ENCODE measurements around the gene IPO11.

DNA sequence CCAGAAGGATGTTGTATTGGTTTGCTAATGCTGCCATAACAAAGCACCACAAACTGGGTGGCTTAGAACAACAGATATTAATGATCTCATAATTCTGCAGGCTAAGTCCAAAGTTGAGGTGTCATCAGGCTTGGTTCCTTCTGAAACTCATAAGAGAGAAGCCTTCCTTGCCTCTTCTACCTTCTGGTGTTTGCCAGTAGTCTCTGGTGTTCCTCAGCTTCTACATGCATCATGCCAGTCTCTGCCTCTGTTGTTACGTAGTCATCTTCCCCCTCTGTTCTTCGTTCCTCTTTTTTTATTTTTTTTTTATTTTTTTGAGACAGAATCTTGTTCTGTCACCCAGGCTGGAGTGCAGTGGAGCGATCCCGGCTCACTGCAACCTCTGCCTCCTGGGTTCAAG is 227.9 kb downstream of the IPO11 start:
- TF ChIP-seq, protein P1, sequence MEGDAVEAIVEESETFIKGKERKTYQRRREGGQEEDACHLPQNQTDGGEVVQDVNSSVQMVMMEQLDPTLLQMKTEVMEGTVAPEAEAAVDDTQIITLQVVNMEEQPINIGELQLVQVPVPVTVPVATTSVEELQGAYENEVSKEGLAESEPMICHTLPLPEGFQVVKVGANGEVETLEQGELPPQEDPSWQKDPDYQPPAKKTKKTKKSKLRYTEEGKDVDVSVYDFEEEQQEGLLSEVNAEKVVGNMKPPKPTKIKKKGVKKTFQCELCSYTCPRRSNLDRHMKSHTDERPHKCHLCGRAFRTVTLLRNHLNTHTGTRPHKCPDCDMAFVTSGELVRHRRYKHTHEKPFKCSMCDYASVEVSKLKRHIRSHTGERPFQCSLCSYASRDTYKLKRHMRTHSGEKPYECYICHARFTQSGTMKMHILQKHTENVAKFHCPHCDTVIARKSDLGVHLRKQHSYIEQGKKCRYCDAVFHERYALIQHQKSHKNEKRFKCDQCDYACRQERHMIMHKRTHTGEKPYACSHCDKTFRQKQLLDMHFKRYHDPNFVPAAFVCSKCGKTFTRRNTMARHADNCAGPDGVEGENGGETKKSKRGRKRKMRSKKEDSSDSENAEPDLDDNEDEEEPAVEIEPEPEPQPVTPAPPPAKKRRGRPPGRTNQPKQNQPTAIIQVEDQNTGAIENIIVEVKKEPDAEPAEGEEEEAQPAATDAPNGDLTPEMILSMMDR (IDR thresholded peaks at IDR 0.05): no peak
- no peak for TF ChIP-seq POLR2A (IDR thresholded peaks at IDR 0.05)

Measured in suprapubic skin (tissue), 3 donors.